GM18511 (cell line): Measurements from ENCODE around the gene ST14.
A peak's percentile ranks its signal among the peaks of the same experiment; 100 is the strongest.
"Not testable (repeated sequence)": the region's sequence is repeated elsewhere in the genome, so short reads cannot be mapped to it uniquely, and the experiment has no call there.

Experiments used
- ATAC-seq: cut with Tn5 transposase; IDR thresholded peaks from one replicate; pipeline ENCODE4 v1.9.1; 2021; ENCODE audit warnings: mild to moderate bottlenecking, moderate library complexity; ENCODE audit not compliant: unreplicated experiment

ST14 gene

DNA sequence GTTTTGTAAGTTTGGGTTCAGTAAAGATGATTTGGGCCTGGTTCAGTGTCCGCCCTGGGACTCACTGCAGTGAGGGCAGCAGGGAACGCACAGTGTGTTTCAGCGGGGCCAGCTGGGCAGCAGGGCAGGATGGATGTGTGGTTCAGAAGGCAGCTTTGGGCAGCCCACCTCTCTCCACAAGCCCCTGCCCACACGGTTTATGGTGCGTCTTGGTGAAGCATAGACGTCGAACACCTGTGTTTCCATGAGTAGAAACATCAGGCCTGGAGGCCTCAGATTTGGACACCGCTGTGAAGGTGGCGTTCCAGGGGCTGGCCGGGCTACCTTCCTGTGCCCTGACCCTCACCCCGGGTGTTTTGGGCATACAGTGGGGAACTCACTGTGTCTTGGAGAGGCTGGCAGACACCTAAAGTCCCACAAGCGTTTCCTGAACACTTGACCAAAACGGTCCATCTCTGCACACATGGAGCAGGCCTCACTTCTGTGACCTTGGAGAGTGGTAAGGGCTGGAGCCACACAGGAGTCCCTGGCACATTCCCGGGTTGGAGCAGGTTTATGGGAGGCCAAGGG, 59.0 kb downstream of the ST14 start:
- ATAC-seq: no peak

GRCh38 chr11:130219148-130219547, 59.6 kb downstream of the ST14 start:
- no peak for ATAC-seq

DNA sequence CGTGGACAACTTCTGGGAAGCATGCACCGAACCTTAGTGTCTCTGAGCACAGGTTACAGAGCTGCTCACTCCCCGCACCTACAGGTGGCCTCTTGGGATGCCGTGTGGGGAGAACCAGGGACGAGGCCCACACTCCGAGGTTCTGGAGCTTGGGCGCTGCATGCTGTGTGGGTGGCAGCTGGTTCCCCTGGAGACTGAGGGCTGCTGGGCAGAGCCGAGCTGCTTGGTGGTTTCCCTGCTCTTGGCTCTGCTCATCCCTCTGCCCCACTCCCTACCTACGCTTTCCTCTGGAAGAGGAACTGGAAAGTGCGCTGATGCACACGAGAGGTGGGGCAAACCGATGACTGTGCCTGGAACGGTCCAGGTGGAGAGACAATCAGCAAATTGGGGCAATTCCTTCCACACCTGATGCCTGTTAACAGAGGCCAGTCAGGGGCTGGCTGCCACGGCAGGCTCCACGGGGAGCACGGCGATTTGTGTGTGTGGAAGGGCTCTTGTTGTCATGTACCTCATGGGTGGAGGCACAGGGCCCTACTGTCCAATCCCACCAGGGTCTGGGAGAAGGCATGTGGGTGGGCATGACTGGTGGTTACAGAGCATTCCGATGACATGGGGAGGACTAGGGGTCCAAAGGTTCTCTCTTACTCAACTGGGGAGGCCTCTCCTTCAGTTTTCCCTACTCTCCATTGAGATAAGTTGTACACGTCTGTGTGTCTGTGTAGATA, 60.9 kb downstream of the ST14 start:
- ATAC-seq: no peak

DNA sequence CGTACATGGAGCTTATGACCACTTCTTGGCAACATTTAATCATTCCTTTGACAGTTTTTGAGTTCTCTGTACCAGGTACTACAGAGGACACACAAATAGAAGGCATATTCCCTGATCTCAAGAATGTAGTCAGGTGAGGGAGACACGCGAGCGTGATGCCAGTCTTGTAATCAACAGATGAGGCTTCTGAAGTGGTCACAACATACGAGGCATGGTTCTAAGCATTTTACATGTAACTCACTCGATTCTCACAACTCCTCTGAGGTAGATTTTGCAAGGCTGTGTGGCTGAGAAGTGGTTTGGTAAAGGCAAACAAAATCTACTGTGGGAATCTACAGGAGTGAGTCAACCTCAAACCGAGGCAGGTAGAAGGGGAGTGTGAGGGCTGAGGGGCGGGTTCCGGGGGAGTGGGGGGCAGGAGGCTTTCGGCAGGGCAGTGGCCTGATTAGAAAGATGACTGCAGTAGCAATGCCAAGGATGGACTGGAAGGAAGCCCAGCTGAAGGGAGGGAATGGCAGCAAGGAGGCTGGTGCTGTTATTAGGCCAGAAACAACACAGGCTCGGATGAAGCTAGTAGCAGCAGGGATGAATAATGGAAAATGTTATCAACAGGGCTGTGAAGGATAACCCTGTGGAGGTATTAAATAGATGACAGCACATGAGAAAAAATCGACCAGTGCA, 63.8 kb downstream of the ST14 start:
- ATAC-seq: no peak

- ATAC-seq: no peak
Measured at GRCh38 chr11:130227373-130227772, 67.8 kb downstream of the ST14 start.

- not testable (repeated sequence) for ATAC-seq
Measured at GRCh38 chr11:130233486-130233885, 73.9 kb downstream of the ST14 start.

DNA sequence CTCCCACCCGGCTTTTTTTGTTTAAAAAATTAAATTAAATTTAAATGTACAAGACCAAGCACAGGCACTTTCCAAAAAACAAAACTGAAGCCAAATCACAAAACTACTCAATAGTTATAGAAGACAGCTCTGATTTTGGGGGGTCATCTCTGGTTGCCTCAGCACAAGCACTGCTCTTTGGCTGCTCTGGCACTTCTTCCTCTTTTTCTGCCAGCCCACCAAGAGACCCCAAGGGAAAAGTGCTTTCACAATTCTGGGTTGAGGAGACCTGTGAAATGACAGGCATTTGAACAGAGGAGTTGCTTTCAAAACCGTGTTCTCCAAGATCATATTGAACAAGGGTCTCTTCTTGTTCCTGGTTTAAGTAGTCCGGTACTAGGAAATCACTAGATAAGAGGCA, 74.3 kb downstream of the ST14 start:
- ATAC-seq: not testable (repeated sequence)

GRCh38 chr11:130234315-130234714, 74.7 kb downstream of the ST14 start:
- no peak for ATAC-seq

DNA sequence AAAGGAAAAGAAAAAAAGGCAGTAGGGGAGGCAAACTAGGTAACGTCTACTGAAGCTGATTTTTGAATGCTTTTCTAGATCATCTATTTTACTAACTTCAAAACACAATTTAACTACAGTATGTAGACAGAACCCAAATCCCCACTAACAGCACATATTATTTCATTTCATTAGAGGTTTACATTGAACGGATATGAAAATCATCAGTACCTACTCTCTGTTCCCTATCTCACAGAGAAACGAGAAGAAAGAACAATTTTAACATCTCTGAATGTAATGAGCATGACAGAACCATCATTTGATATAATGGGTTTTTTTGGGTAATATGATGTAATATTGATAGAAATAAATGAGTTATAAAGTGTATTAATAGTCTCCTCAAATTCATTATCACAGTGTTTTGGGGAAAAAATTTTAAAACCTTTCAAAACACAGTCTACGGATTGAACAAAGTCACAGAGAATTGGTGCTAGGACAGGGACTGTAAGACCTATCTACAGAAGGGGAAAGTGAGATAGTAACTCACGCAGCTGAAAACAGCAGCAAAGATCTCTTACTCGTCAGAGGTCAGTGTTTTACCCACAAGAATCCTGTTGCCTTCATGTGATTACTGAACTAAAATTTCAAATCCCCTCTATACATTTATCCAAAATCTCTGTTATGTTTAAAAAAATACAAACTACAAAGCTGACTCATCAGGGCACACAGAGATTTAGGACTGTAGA, 77.9 kb downstream of the ST14 start:
- ATAC-seq: peak; percentile 75

DNA sequence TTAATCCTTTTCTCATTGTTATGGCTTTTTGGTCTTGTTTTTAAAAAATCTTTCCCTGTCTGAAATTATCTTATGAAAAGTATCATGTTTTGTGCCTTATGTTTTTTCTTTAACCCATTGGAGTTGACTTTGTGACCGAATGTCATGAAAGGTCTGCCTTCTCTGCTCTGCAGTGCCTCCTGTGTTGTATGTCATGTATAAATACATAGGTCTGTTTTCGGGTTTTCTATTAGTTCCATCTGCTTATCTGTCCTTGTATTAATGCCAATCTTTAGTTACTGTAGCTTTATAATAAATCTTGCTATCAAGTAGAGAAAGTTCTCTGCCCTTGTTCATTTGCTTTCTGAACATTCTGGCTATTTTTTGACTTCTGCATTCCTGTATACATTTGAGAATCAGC, 82.1 kb downstream of the ST14 start:
- no peak for ATAC-seq

- ATAC-seq: peak; percentile 87
Measured at GRCh38 chr11:130243816-130244215, 84.2 kb downstream of the ST14 start.

GRCh38 chr11:130244848-130245247, 85.3 kb downstream of the ST14 start:
- ATAC-seq: no peak

DNA sequence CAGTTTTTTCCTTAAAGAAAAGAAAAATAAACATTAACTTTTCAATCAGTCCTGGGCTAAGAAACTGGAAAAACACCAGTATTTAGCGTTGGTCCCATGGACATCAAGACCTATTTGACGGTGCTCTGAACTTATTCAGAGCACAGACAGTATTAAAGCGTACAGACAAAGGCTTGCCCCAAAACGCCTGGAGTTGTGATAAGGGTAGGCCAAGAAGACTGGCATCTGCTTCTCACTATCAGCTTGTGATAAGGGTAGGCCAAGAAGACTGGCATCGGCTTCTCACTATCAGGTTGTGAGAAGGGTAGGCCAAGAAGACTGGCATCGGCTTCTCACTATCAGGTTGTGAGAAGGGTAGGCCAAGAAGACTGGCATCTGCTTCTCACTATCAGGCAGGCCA, 85.8 kb downstream of the ST14 start:
- not testable (repeated sequence) for ATAC-seq

GRCh38 chr11:130246270-130246669, 86.7 kb downstream of the ST14 start:
- ATAC-seq: no peak

GRCh38 chr11:130246738-130247137, 87.2 kb downstream of the ST14 start:
- no peak for ATAC-seq

DNA sequence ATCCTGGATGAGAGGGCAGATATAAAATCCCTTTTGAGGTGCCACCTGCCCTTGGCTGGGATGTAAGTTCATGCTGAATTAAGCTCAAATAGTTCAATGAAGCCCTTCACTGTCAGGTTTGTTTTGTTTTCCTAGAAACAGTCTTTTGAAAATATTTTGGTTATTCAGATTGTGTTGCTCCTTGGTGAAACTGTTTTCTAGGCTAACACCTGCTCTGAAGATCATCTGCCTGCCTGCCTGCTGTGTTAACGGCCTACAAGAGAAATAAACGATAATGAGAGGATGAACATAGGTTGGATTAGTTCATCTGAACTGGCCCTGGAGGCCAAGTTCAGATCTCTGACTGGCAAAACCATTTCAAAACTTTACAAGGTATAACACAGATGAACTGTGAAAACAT, 87.7 kb downstream of the ST14 start:
- ATAC-seq: no peak

- no peak for ATAC-seq
Measured at GRCh38 chr11:130249371-130249770, 89.8 kb downstream of the ST14 start.

- ATAC-seq: not testable (repeated sequence)
Measured at GRCh38 chr11:130249929-130250328, 90.3 kb downstream of the ST14 start.

GRCh38 chr11:130251763-130252162, 92.2 kb downstream of the ST14 start:
- ATAC-seq: not testable (repeated sequence)
